Natural killer cell (primary cell): ENCODE measurements around the gene SHKBP1. TPM values are rescaled to one million over a fixed set of nuclear protein-coding genes. Genes with fewer than 3 reads are reported as not detected.

Source experiments
- ATAC-seq, 3 donors: fragments of 150-1000 bp in 2 of 3; fragments of 200-7000 bp in 1 of 3; cut with Tn5 transposase; 1 replicate in 1 of 3; 2 replicates in 2 of 3; pipeline ENCODE4 v1.10.0; 2021; ENCODE audit warnings: mild to moderate bottlenecking in 2 of 3, moderate library complexity in 2 of 3
- DNase-seq, 2 donors: peaks; one replicate each; pipeline versions ENCODE4 v3.0.0 to v3.0.0-alpha.2; 2013 to 2021; ENCODE audit warnings: mixed read lengths in 1 of 2
- H3K27ac ChIP-seq: one replicate; pipeline ENCODE4 v1.5.1; 2013; ENCODE audit warnings: mild to moderate bottlenecking, low read length
- H3K27me3 ChIP-seq: one replicate; pipeline ENCODE4 v1.6.1; 2013; ENCODE audit warnings: low read length; ENCODE audit not compliant: control insufficient read depth, insufficient read depth
- H3K36me3 ChIP-seq: one replicate; pipeline ENCODE4 v1.6.1; 2013; ENCODE audit warnings: low read length; ENCODE audit not compliant: control insufficient read depth, insufficient read depth
- H3K4me1 ChIP-seq: one replicate; pipeline ENCODE4 v1.6.1; 2013; ENCODE audit warnings: low read length; ENCODE audit not compliant: control insufficient read depth, insufficient read depth
- H3K4me3 ChIP-seq: one replicate; pipeline ENCODE4 v1.5.1; 2013; ENCODE audit warnings: low read length
- H3K9me3 ChIP-seq: one replicate; pipeline ENCODE4 v1.6.1; 2013; ENCODE audit warnings: low read length; ENCODE audit not compliant: control insufficient read depth, insufficient read depth
- H3K27ac Mint-ChIP-seq, 2 donors: one replicate each; pipeline ENCODE4 v1.8.0; 2022; ENCODE audit warnings: mild to moderate bottlenecking in 2 of 2, mixed read lengths in 2 of 2, moderate library complexity in 1 of 2
- H3K27me3 Mint-ChIP-seq, 2 donors: one replicate each; pipeline ENCODE4 v1.8.0; 2022; ENCODE audit warnings: low read depth in 2 of 2, mixed read lengths in 2 of 2
- H3K36me3 Mint-ChIP-seq: one replicate; pipeline ENCODE4 v1.8.0; 2022; ENCODE audit warnings: mixed read lengths
- H3K4me1 Mint-ChIP-seq, 2 donors: one replicate each; pipeline ENCODE4 v1.8.0; 2022; ENCODE audit warnings: mixed read lengths in 2 of 2
- H3K4me3 Mint-ChIP-seq: one replicate; pipeline ENCODE4 v1.8.0; 2022; ENCODE audit warnings: mild to moderate bottlenecking, moderate library complexity, mixed read lengths
- H3K9me3 Mint-ChIP-seq, 2 donors: one replicate each; pipeline ENCODE4 v1.8.0; 2022; ENCODE audit warnings: mixed read lengths in 2 of 2
- CTCF ChIP-seq: fragments of 200-600 bp; IDR thresholded peaks from one replicate; pipeline ENCODE4 v1.8.0; 2022; ENCODE audit warnings: antibody characterized with exemption
- WGBS: methylation state at CpG from one replicate; pipeline ENCODE4 v1.1.7; 2013; ENCODE audit warnings: missing lambda C conversion rate; ENCODE audit not compliant: insufficient coverage; 5-methylcytosine and 5-hydroxymethylcytosine counted together
- intact Hi-C: fragments of 100-400 bp; cut with micrococcal nuclease; formaldehyde crosslinking; loops from one replicate; pipeline ENCODE4 v1.14.2; 2022
- total RNA-seq, 4 donors: library from RNA; stranded (reverse); fragments of 120-200 nt in 1 of 4; gene quantifications; one replicate each; pipeline versions ENCODE4 v1.2.3 to v1.2.4, GENCODE V29; 2013 to 2022

Gene SHKBP1
- total RNA-seq, 3 donors from 2014 or later (not counting 1 experiment from before 2014, with no cell fraction given), result 209 to 224 (median 209) TPM

- no peak for ATAC-seq
- no peak overlapping the region for H3K27ac ChIP-seq
- Mint-ChIP-seq H3K4me3 (no peak overlapping the region), H3K4me1 (peaks cover 0 to 24% of the 10 kb centered on the region in 2 donors), H3K27me3 (no peaks in the 10 kb centered on the region), H3K36me3 (no peaks in the 10 kb centered on the region), H3K9me3 (no peaks in the 10 kb centered on the region), H3K27ac (peak overlapping the region; percentile 3 to 67)
- DNase-seq, result no peak
- TF ChIP-seq CTCF, result no peak
- H3K27me3 ChIP-seq, result no peaks in the 10 kb centered on the region
- no peak overlapping the region for H3K4me3 ChIP-seq
- no peaks in the 10 kb centered on the region for H3K9me3 ChIP-seq
- H3K36me3 ChIP-seq, result peaks cover 11% of the 10 kb centered on the region
- WGBS, result 64% methylated on average over 7 of the region's 7 CpGs
- H3K4me1 ChIP-seq, result no peaks in the 10 kb centered on the region
- intact Hi-C loops, result no loop called here
Observed at GRCh38 chr19:40625406-40626120, 48.9 kb downstream of the SHKBP1 start.

GRCh38 chr19:40626918-40627317, 50.2 kb downstream of the SHKBP1 start:
- peaks cover 10% of the 10 kb centered on the region for H3K36me3 ChIP-seq
- no peak overlapping the region for H3K27ac ChIP-seq
- no peaks in the 10 kb centered on the region for H3K36me3 Mint-ChIP-seq
- no peak for TF ChIP-seq CTCF
- no peak overlapping the region for H3K27ac Mint-ChIP-seq
- no peak overlapping the region for H3K4me3 Mint-ChIP-seq
- WGBS, result 96% methylated on average over 24 of the region's 24 CpGs
- no peak overlapping the region for H3K4me3 ChIP-seq
- ATAC-seq (no peak), DNase-seq (no peak)
- no peaks in the 10 kb centered on the region for H3K27me3 Mint-ChIP-seq
- H3K9me3 Mint-ChIP-seq, result no peaks in the 10 kb centered on the region
- H3K9me3 ChIP-seq, result no peaks in the 10 kb centered on the region
- H3K4me1 ChIP-seq, result no peaks in the 10 kb centered on the region
- peaks cover 0 to 19% of the 10 kb centered on the region in 2 donors for H3K4me1 Mint-ChIP-seq
- intact Hi-C loops, result no loop called here
- H3K27me3 ChIP-seq, result no peaks in the 10 kb centered on the region

GRCh38 chr19:40627486-40628279, 51.0 kb downstream of the SHKBP1 start:
- Mint-ChIP-seq H3K4me3 (no peak overlapping the region), H3K9me3 (no peaks in the 10 kb centered on the region), H3K27ac (no peak overlapping the region), H3K27me3 (no peaks in the 10 kb centered on the region), H3K36me3 (no peaks in the 10 kb centered on the region), H3K4me1 (peaks cover 0 to 19% of the 10 kb centered on the region in 2 donors)
- Histone ChIP-seq H3K9me3 (no peaks in the 10 kb centered on the region), H3K27ac (no peak overlapping the region), H3K4me1 (no peaks in the 10 kb centered on the region), H3K4me3 (no peak overlapping the region), H3K27me3 (no peaks in the 10 kb centered on the region), H3K36me3 (peaks cover 10% of the 10 kb centered on the region)
- DNase-seq, result no peak
- no peak for TF ChIP-seq CTCF
- intact Hi-C loops, result no loop called here
- ATAC-seq, result no peak
- 96% methylated on average over 39 of the region's 39 CpGs for WGBS
